ENCODE measurements around the gene RAPGEF4.

Gene RAPGEF4

DNA sequence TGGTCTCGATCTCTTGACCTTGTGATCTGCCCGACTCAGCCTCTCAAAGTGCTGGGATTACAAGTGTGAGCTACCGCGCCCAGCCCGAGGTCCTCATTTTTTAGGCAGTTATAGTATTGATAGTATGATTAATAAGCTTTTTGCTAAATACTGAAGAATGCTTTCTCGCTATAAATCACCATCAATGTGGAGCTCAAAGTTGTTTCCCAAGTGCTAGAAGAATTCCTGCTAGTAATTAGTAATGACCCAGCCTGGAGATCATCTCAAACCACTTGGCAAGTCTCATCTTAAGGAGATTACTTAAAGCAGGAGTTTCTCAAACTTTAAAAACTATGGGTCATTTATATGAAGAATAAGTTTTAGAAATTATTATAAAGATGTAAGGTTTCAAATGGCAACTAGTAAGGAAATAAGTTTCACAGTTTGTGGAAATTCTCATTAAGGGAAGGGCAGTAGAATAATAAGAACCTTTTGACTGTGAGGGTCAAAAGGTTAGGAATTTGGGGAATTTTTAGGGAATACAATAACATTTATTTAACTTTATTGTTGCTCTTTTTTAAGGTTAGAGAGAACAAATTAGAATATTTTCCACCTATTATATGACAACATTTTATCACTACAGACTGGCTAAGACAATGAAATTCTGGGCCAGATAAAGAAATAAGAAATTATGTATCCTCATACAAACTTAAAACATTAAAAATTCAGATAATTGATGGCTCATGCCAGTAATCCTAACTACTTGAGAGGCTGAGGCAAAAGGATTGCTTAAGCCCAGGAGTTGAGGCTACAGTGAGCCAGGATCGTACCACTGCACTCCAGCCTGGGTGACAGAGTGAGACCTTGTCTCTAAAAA, 191.4 kb downstream of the RAPGEF4 start:
- H3K4me1 ChIP-seq (ENCODE audit: low read length) = peaks cover 43% of the 10 kb centered on the region
- no peaks in the 10 kb centered on the region for H3K79me2 ChIP-seq (ENCODE audit: low read length)
- H2AFZ ChIP-seq (ENCODE audit: low read depth, low read length) = no peak overlapping the region
- H3K4me2 ChIP-seq (ENCODE audit: low read length) = no peak overlapping the region
- H4K20me1 ChIP-seq (ENCODE audit: insufficient read depth, low read length) = no peaks in the 10 kb centered on the region
- H3K9me3 ChIP-seq (ENCODE audit: insufficient read depth, low read length) = peaks cover 8% of the 10 kb centered on the region
- no peak for TF ChIP-seq EZH2phosphoT487 (IDR thresholded peaks at IDR 0.05; ENCODE audit: low read depth)
- TF ChIP-seq, protein P1, sequence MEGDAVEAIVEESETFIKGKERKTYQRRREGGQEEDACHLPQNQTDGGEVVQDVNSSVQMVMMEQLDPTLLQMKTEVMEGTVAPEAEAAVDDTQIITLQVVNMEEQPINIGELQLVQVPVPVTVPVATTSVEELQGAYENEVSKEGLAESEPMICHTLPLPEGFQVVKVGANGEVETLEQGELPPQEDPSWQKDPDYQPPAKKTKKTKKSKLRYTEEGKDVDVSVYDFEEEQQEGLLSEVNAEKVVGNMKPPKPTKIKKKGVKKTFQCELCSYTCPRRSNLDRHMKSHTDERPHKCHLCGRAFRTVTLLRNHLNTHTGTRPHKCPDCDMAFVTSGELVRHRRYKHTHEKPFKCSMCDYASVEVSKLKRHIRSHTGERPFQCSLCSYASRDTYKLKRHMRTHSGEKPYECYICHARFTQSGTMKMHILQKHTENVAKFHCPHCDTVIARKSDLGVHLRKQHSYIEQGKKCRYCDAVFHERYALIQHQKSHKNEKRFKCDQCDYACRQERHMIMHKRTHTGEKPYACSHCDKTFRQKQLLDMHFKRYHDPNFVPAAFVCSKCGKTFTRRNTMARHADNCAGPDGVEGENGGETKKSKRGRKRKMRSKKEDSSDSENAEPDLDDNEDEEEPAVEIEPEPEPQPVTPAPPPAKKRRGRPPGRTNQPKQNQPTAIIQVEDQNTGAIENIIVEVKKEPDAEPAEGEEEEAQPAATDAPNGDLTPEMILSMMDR (IDR thresholded peaks at IDR 0.05; ENCODE audit: low read depth, low read length) = no peak
- H3K36me3 ChIP-seq (replicated peaks; ENCODE audit: low read depth, low read length) = peaks cover 14% of the 10 kb centered on the region
- H3K4me3 ChIP-seq (ENCODE audit: low read length) = no peak overlapping the region
- no peak overlapping the region for H3K9ac ChIP-seq (ENCODE audit: low read length)
- H3K27me3 ChIP-seq (ENCODE audit: low read depth, low read length) = no peaks in the 10 kb centered on the region; the same call in 1 of the 2 replicates
- no peak overlapping the region for H3K27ac ChIP-seq (ENCODE audit: low read length)

DNA sequence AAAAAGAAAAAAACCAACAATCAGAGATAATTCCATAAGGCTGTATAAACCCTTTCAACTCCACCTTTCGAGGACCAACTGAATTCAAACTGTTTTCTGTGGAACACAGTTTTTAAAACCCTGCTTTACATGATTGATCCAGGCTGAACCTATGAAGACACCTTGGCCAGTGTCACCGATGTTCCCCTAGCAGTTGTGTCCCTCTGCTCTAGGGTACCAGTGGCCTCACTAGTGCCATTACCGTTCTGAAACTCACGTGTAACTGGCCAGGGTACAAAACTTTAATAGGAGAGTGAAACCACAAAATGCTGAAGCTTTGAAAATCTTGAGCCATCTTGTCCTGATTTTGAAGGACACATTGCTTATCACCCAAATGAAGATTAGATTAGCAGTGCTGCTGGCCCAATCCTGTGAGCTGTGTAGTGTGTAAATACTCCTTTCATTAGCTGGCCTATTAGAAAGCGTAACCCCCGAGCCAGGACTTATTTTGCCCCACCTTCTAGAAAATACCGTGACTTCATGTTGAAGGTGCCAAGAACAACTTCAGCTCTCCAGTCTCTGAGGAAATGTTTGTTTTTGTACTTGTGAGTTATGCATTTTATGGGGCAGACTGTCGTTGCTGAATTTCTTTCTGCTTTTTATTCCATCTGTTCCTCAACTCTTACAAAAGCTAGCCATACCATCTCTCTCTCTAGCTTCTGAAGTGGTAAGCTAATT, 192.2 kb downstream of the RAPGEF4 start:
- no peak overlapping the region for H2AFZ ChIP-seq (ENCODE audit: low read depth, low read length)
- H3K27ac ChIP-seq (ENCODE audit: low read length) = no peak overlapping the region
- H3K4me1 ChIP-seq (ENCODE audit: low read length) = peaks cover 38% of the 10 kb centered on the region
- H3K27me3 ChIP-seq (ENCODE audit: low read depth, low read length) = no peaks in the 10 kb centered on the region; the same call in 1 of the 2 replicates
- no peak for TF ChIP-seq EZH2phosphoT487 (IDR thresholded peaks at IDR 0.05; ENCODE audit: low read depth)
- TF ChIP-seq, protein P1 (IDR thresholded peaks at IDR 0.05; ENCODE audit: low read depth, low read length) = no peak
- H3K36me3 ChIP-seq (replicated peaks; ENCODE audit: low read depth, low read length) = peaks cover 8% of the 10 kb centered on the region
- no peaks in the 10 kb centered on the region for H3K79me2 ChIP-seq (ENCODE audit: low read length)
- H3K9me3 ChIP-seq (ENCODE audit: insufficient read depth, low read length) = peaks cover 6% of the 10 kb centered on the region
- H3K9ac ChIP-seq (ENCODE audit: low read length) = no peak overlapping the region
- H3K4me3 ChIP-seq (ENCODE audit: low read length) = no peak overlapping the region
- H4K20me1 ChIP-seq (ENCODE audit: insufficient read depth, low read length) = no peaks in the 10 kb centered on the region
- no peak overlapping the region for H3K4me2 ChIP-seq (ENCODE audit: low read length)

DNA sequence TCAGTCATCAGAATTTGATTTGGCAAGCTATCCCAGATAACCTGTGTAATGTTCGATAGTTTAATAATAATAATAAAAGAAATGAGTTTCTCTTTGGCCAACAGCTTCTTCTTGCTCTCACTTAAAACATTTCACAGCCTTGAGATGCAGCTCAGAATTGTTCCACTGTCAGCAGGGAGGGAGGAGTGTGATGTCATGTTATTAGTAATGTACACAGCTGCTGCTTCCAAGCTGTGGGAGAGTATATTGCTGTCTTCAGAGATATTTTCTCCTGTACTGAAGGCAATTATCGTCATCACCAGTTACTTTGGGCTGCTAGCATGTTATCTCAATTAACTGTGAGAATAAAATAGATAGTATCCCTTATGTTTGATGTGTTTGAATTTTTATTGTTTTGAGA, 193.1 kb downstream of the RAPGEF4 start:
- H3K4me3 ChIP-seq (ENCODE audit: low read length) = no peak overlapping the region
- TF ChIP-seq, protein P1 (IDR thresholded peaks at IDR 0.05; ENCODE audit: low read depth, low read length) = no peak
- no peak for TF ChIP-seq EZH2phosphoT487 (IDR thresholded peaks at IDR 0.05; ENCODE audit: low read depth)
- H4K20me1 ChIP-seq (ENCODE audit: insufficient read depth, low read length) = no peaks in the 10 kb centered on the region
- no peaks in the 10 kb centered on the region for H3K79me2 ChIP-seq (ENCODE audit: low read length)
- H2AFZ ChIP-seq (ENCODE audit: low read depth, low read length) = no peak overlapping the region
- peaks cover 29% of the 10 kb centered on the region for H3K4me1 ChIP-seq (ENCODE audit: low read length)
- no peaks in the 10 kb centered on the region; the same call in 1 of the 2 replicates for H3K27me3 ChIP-seq (ENCODE audit: low read depth, low read length)
- peaks cover 5% of the 10 kb centered on the region for H3K36me3 ChIP-seq (replicated peaks; ENCODE audit: low read depth, low read length)
- H3K4me2 ChIP-seq (ENCODE audit: low read length) = no peak overlapping the region
- H3K27ac ChIP-seq (ENCODE audit: low read length) = no peak overlapping the region
- 0 out of 2 replicates have a peak, but pooled peaks cover 3% of the 10 kb centered on the region for H3K9me3 ChIP-seq (ENCODE audit: insufficient read depth, low read length)
- H3K9ac ChIP-seq (ENCODE audit: low read length) = no peak overlapping the region

DNA sequence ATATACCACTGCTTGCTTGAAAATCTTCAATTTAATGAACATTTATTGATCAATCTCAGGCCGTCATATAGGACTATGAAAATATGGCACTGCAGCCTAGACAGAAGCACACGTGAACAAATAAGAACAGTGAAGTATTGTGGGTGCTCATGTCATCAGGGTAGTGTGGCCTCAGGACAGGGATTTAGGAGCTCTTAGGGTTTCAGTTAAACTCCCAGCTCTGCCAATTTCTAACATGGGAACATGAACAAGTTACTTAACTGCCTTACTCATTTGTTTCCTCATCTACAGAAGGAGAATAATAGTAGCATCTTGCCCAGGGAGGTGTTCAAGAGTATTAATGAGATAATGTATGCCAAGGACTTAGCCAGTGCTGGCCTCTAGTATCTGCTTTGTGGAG, 194.0 kb downstream of the RAPGEF4 start:
- TF ChIP-seq, protein P1 (IDR thresholded peaks at IDR 0.05; ENCODE audit: low read depth, low read length) = no peak
- no peak for TF ChIP-seq EZH2phosphoT487 (IDR thresholded peaks at IDR 0.05; ENCODE audit: low read depth)
- Histone ChIP-seq H3K27ac (ENCODE audit: low read length) (no peak overlapping the region), H3K79me2 (ENCODE audit: low read length) (no peaks in the 10 kb centered on the region), H3K4me3 (ENCODE audit: low read length) (no peak overlapping the region), H3K4me1 (ENCODE audit: low read length) (peaks cover 22% of the 10 kb centered on the region), H3K4me2 (ENCODE audit: low read length) (no peak overlapping the region), H3K9me3 (ENCODE audit: insufficient read depth, low read length) (no peaks in the 10 kb centered on the region), H3K36me3 (replicated peaks; ENCODE audit: low read depth, low read length) (no peaks in the 10 kb centered on the region), H4K20me1 (ENCODE audit: insufficient read depth, low read length) (no peaks in the 10 kb centered on the region), H3K27me3 (ENCODE audit: low read depth, low read length) (no peaks in the 10 kb centered on the region; the same call in 1 of the 2 replicates), H3K9ac (ENCODE audit: low read length) (no peak overlapping the region), H2AFZ (ENCODE audit: low read depth, low read length) (no peak overlapping the region)
